GM20431 (cell line): ENCODE measurements around the gene C14orf132.

Source experiments
- in situ Hi-C: fragments of 300-500 bp; cut with MseI, MboI; formaldehyde crosslinking; loops from one replicate; pipeline ENCODE4 v1.15.0; 2020; ENCODE audit warnings: low sequenced_read_pairs; ENCODE audit not compliant: unreplicated experiment

The C14orf132 gene

GRCh38 chr14:96038558-96038919, 623 bp upstream of the C14orf132 start:
- in situ Hi-C loops: no loop called here

DNA sequence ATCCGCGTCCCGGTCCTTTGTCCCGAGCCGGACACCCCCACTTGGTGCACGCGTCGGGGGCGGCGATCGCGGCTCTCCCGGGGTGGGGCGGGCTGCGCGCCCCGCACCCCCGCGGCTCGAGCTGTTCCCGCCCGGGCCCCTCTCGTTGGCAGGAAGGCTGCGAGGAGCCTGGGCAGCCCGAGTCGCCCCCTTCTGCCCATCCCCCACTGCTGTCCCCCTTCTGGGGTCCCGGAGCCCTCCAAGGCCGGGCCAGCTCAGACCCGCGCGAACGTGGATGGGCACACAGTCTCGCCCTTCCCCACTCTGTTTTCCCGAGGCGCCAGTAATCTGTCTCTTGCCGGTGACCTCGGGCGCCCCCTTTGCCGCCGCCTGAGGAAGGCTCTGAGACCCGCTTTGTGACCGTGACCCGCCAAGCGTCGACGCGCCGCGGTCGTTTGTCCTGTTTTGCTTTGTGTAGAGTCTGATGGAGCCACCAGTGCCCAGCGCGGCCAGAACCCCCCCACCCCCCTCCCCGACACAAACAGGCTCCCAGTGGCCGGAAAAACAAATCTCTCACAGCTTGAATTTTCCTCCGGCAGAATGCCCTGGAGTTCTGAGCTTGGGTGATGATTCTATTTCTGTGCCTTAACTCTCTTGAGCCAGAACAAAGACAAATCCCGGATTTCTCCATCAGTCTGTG, 610 bp downstream of the C14orf132 start:
- in situ Hi-C loops: no loop called here

- in situ Hi-C loops: no loop called here
These were observed 1.7 kb downstream of the C14orf132 start for GRCh38 chr14:96040828-96041371.

DNA sequence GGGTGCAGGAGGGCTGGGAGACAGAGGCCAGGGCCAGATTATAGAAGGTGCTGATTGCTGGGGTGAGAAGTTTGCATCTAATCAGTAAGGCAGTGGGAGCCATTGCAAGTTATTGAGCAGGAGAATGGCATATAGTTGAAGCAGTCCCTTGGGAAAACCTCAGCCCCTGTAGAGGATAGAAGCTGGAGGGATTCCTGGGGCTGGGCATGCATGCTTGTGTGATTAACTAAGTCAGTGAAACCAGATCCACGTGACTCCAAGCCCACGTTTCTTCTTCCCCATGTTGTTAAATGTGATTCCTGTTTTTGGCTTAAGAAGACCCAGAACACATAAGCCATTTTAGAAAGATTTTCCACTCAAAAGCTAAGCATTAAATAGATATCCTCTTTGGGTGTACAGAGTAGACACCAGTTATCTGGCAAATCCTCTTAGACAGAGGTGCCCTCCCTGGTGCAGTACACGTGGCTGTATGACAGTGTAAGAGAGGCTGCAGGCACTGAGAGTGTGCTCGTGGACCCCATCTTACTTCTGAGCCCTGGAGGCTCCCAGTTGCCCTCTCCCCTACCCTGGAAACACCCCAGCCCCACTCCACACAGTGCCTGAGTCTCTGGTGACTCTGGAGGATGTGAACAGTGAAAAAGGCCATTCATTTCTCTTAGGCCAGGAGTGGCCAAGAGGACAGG, 3.2 kb downstream of the C14orf132 start:
- in situ Hi-C loops: no loop called here

DNA sequence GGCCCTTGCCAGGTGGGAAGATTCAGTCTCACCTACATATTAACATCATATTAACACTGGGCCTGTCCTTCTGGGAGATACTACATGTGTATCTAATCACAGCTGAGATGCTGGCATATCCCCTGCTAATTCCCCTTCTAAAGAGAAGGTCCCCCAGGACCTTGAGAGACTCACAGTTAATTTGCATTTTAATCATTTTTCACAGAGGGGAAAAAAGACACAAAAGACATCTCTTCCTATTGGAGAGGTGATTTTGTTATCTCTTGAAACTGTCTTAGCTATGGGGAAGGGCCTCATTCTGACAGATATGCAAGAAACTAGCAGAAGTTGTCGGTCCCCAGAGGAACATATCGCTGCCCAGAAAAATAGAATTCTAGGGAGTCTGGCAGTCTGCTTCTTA, 7.5 kb downstream of the C14orf132 start:
- in situ Hi-C loops: no loop called here

DNA sequence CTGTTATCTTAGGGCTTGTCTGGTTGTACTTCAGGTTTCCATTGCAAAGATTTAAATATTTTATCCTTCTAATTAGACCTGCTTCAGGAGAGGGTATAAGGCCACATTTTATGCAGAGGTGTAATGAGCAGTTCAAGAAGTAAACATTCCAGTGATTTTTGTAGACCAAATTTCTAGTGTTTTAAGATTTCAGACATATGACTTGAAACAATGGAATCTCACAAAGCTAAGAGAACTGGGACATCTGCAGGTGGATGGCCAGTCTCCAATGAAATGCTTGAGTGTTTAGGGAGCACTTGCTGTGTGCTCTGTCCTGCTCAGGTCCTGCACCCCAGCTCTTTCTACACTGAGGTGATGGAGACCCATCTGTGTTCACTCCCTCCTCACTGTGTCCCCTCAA, 7.9 kb downstream of the C14orf132 start:
- in situ Hi-C loops: no loop called here

- in situ Hi-C loops: no loop called here
These were observed 10.8 kb downstream of the C14orf132 start for GRCh38 chr14:96049932-96050331.

DNA sequence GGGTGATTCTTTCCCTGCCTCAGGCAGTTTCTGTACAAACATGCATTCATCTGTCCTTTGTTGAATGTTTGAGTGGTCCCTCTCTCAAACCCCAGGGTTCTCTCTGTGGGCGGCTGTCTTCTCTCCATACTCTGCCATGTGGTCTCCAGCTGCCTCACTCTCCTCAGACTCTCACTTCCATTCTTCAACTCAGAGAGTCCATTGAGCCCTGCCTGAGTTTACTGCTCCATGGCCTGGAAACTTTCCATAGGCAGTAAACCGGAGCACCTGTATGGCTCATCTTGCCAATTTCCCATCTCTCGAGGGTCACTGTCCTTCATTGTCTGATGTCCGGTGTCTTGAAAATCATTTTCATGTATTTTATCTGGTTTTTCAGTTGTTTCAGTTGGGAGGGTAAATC, 11.3 kb downstream of the C14orf132 start:
- in situ Hi-C loops: no loop called here

DNA sequence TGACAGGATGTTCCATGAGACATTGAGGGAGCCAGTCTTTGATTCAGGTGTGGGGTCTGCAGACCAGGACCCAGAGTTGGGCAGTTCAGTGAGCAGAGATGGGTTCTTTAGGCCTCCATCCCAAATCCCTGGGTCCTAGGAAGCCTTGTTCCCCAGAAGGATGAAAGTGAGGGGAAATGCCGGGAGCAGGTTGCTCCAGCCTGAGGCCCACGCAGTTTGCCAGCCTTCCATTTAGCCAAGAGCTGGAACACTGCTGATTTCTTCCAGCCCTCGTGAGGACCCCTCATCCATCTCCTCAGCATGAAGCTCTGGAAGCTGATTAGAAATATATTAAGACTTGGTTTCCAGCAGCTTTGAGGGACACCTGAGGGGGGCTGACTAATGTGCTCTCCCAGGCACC, 12.1 kb downstream of the C14orf132 start:
- in situ Hi-C loops: no loop called here

DNA sequence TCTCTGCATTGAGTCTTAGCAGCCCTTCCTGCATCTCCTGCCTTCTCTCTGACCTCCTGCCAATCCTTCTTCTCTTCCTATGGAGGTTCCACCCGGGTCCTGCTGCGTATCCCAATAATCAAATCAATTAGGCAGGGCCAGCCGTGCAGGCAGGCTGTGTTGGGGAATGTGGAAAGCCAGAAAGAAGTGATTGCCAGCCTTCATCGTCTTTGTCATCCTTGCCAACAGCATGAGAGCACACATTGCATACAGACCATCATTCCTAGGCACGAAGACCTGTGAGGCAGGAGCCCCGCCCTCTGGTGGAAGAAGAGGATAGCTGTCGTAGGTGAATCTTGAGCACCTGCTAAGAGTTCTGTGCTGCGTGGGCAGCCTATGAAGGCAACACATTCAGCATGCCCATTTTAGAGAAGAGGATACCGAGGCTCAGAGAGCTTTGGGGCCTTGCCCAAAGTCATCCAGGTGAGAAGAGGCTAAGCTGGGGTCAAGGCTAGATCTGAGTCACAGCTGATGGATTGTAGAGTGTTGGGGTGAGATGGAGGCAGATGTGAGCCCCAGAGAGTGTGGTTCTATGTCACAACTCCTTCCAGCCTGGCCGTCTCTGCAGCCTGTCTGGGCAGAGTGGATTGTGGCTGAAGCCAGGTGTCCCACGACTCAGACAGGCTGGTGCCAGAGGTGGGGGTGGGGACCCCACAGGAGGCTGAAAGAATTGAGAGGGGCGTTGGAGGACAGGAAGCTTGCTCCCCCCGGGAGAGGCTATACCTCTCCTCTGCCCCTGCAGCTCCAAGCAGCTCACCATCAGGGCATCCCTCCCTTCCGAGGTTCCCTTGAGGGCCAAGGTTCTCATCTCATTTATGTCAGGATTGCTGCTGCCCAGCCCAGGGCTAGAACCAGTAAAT, 12.7 kb downstream of the C14orf132 start:
- in situ Hi-C loops: no loop called here

- in situ Hi-C loops: no loop called here
These were observed 13.5 kb downstream of the C14orf132 start for GRCh38 chr14:96052541-96053247.

DNA sequence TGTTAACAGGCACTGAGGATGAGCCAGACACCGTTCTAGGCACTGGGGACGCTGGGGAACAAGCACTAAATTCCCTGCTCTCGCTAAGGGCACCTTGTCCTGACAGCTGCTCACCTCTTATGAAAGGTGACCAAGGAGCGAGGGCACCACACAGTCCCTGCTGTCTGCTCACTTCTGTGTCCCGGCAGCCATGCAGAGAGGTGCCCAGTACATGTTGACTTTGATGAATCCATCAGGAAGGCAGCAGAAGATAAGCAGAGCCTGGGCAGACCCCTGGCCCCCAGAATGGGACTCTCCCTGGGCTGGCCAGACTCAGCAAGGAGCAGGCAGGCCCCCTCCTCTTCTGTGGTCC, 14.1 kb downstream of the C14orf132 start:
- in situ Hi-C loops: no loop called here

GRCh38 chr14:96053600-96054381, 14.6 kb downstream of the C14orf132 start:
- in situ Hi-C loops: no loop called here

DNA sequence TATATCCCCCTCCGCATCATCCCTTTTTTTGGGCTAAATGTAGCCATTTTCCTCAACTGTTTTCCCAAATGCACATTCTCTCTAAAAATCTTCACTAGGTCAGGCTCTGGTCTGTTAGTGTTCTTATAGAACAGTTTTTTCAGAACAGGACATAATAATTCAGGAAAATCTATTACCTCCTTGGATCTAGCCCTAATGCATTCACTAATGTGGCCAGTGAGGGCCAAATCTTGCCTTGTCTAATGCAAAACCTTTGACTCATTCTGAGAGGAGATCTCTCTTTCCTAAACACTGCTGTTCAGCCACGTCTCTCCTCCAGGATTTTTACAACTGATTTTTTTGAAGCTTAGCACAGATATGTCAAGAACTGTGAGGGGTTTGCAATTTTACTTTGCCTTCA, 15.5 kb downstream of the C14orf132 start:
- in situ Hi-C loops: no loop called here

DNA sequence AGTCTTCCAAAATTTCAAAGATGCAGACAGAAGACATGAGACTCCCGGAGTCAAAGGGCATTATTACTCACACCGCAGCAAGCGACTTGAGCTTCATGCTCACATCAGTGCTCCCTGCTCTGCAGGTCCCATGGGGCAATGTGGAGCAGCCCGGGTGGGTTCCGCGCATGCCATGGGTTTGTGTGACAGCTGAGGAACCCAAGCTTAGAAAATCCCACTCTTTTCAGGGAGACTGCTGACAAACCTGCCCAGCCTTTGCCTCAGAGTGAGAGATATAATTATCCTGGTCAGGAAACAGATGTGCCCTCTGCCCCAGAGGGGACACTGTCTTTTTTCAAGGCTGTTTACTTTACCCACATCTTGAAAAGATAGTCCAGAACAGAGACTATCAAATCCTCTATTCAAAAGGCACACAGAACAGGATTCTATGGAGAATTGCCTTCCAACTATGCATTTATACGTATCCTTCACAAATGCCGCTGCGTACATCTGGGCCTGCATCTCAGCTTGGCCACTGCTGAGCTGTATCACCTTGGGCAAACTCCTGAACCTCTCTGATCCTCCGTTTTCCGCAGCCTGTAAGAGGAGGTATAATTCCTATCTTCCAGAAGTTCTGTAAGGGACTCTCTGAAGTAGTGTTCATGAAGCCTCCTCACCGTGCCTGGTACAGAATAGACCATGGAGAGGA, 16.0 kb downstream of the C14orf132 start:
- in situ Hi-C loops: no loop called here

DNA sequence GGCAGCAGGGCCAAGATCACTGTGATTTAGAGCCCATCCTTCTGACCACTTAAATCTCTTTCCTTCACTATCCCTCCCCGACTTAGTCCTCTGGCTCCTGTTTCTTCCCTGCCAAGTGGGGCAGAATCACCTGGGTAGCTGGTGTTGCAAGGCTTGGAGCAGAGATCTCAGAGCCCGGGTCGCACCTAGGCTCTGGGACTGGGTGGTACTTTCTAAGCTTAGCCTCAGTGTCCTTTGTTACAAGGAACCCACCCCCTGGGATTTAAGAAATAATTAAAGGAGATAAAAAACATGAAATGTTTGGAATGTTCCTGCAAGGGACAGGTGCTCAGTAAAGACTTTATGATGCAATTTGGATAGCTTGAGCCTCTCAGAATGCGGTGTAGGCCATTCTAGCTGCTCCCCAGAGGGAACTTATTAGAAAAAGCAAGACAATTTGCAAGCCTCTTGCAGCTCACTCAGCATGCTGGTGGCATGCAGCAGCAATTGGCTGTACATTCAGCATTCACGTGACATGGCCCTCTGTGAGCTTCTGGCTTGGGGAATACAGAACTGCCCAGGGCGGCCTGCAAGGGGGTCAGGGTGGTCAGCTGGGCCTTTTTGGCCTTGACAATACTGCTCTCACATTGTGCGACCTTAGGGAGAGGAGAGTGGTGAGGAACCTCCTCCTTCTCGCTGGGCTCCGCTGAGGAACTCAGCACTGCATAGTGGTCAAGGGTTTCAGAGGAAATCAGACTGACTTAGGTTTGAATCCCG, 16.8 kb downstream of the C14orf132 start:
- in situ Hi-C loops: no loop called here

DNA sequence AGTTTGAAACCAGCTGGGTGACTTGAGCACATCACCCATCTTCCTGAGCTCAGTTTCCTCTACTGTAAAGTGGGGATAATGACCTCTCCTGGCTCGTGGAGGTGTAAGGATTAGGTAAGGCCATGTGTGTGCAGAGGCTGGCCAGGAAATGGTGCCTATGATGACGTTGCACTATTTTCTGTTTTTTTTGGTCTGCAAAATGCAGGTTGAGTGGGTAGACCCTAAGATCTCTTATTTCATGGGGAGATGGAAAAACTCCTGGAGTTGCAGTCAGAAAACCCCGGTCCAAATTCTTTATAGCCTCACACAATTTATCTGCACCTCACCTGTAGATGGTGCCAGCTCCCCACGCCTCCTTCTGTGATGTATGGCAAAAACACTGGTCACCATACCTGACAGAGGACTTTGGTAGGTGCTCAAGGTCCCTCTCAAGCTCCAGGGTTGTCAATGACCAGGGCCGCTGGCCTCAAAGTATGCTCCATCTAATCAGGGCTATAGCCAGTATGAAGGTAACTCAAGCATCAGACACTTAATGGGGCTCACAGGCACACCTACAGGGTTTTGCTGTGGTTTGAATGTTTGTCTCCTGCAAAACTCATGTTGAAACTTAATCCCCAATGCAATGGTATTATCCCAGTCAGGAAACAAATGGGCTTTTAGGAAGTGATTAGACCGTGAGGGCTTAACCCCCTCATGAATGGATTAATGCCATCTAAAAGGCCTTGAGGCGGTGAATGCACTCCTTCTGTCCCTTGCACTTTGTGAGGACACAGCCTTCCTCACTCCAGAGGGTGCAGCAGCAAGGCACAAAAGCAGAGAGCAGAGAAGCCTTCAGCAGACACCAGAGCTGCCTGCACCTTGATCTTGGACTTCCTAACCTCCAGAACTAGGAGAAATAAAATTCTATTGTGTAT, 17.6 kb downstream of the C14orf132 start:
- in situ Hi-C loops: no loop called here
